Measurements from ENCODE around the gene CCDC27. TPM values are rescaled to one million over a fixed set of nuclear protein-coding genes. Genes with fewer than 3 reads are reported as not detected.

The CCDC27 gene
- total and polyA plus RNA-seq, 4 donors = not detected

GRCh38 chr1:3702990-3703728 is 49.1 kb upstream of the CCDC27 start:
- no peak overlapping the region for H3K9ac ChIP-seq (ENCODE audit: low read depth in 1 of 2, low read length in 2 of 2)
- TF ChIP-seq YY1 (IDR thresholded peaks at IDR 0.05) (no peak), ATF3 (IDR thresholded peaks at IDR 0.05) (no peak), REST (IDR thresholded peaks at IDR 0.05) (no peak)
- H3K36me3 ChIP-seq (ENCODE audit: control insufficient read depth in 4 of 4, insufficient read depth in 3 of 4, low read depth in 1 of 4, low read length in 3 of 4) = no peaks in the 10 kb centered on the region
- DNase-seq (ENCODE audit: low spot score) = no peak
- no peak overlapping the region for H3K4me3 ChIP-seq (ENCODE audit: low read depth in 1 of 3, low read length in 3 of 3)
- no peak overlapping the region for H3K27ac ChIP-seq (ENCODE audit: low read depth in 1 of 2, low read length in 2 of 2)
- H3K9me3 ChIP-seq (ENCODE audit: control insufficient read depth in 4 of 4, low read length in 3 of 4) = no peaks in the 10 kb centered on the region
- H3K27me3 ChIP-seq (ENCODE audit: control insufficient read depth in 4 of 4, insufficient read depth in 4 of 4, low read length in 3 of 4) = no peaks in the 10 kb centered on the region
- WGBS = 75% methylated on average over 21 of the region's 21 CpGs
- H3K4me1 ChIP-seq (ENCODE audit: control insufficient read depth in 4 of 4, insufficient read depth in 4 of 4, low read length in 3 of 4) = no peaks in the 10 kb centered on the region

- Histone ChIP-seq H3K4me3 (ENCODE audit: low read depth in 1 of 3, low read length in 3 of 3) (no peak overlapping the region), H3K9ac (ENCODE audit: low read depth in 1 of 2, low read length in 2 of 2) (no peak overlapping the region), H3K27me3 (ENCODE audit: control insufficient read depth in 4 of 4, insufficient read depth in 4 of 4, low read length in 3 of 4) (no peaks in the 10 kb centered on the region), H3K4me1 (ENCODE audit: control insufficient read depth in 4 of 4, insufficient read depth in 4 of 4, low read length in 3 of 4) (no peaks in the 10 kb centered on the region), H3K9me3 (ENCODE audit: control insufficient read depth in 4 of 4, low read length in 3 of 4) (no peaks in the 10 kb centered on the region), H3K36me3 (ENCODE audit: control insufficient read depth in 4 of 4, insufficient read depth in 3 of 4, low read depth in 1 of 4, low read length in 3 of 4) (no peaks in the 10 kb centered on the region), H3K27ac (ENCODE audit: low read depth in 1 of 2, low read length in 2 of 2) (no peak overlapping the region)
- no peak for TF ChIP-seq HNF4A (conservative IDR thresholded peaks at IDR 0.05)
- no peak for TF ChIP-seq FOXA2 (IDR thresholded peaks at IDR 0.05)
- TF ChIP-seq JUND (IDR thresholded peaks at IDR 0.05) = no peak
- TF ChIP-seq NR2F2 (IDR thresholded peaks at IDR 0.05) = no peak
- no peak for TF ChIP-seq ATF3 (IDR thresholded peaks at IDR 0.05)
- no peak for TF ChIP-seq TAF1 (conservative IDR thresholded peaks at IDR 0.05)
- TF ChIP-seq, protein P1, sequence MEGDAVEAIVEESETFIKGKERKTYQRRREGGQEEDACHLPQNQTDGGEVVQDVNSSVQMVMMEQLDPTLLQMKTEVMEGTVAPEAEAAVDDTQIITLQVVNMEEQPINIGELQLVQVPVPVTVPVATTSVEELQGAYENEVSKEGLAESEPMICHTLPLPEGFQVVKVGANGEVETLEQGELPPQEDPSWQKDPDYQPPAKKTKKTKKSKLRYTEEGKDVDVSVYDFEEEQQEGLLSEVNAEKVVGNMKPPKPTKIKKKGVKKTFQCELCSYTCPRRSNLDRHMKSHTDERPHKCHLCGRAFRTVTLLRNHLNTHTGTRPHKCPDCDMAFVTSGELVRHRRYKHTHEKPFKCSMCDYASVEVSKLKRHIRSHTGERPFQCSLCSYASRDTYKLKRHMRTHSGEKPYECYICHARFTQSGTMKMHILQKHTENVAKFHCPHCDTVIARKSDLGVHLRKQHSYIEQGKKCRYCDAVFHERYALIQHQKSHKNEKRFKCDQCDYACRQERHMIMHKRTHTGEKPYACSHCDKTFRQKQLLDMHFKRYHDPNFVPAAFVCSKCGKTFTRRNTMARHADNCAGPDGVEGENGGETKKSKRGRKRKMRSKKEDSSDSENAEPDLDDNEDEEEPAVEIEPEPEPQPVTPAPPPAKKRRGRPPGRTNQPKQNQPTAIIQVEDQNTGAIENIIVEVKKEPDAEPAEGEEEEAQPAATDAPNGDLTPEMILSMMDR (IDR thresholded peaks at IDR 0.05; ENCODE audit: low read depth, low read length, missing input control) = no peak
- TF ChIP-seq, protein P2, sequence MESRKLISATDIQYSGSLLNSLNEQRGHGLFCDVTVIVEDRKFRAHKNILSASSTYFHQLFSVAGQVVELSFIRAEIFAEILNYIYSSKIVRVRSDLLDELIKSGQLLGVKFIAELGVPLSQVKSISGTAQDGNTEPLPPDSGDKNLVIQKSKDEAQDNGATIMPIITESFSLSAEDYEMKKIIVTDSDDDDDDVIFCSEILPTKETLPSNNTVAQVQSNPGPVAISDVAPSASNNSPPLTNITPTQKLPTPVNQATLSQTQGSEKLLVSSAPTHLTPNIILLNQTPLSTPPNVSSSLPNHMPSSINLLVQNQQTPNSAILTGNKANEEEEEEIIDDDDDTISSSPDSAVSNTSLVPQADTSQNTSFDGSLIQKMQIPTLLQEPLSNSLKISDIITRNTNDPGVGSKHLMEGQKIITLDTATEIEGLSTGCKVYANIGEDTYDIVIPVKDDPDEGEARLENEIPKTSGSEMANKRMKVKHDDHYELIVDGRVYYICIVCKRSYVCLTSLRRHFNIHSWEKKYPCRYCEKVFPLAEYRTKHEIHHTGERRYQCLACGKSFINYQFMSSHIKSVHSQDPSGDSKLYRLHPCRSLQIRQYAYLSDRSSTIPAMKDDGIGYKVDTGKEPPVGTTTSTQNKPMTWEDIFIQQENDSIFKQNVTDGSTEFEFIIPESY (IDR thresholded peaks at IDR 0.05) = no peak
- no peak for TF ChIP-seq FOXA1 (IDR thresholded peaks at IDR 0.05)
- no peak for TF ChIP-seq RAD21 (IDR thresholded peaks at IDR 0.05)
- no peak for TF ChIP-seq SP1 (IDR thresholded peaks at IDR 0.05)
- no peak for TF ChIP-seq RXRA (IDR thresholded peaks at IDR 0.05)
- DNase-seq (ENCODE audit: low spot score) = no peak
- WGBS = 77% methylated on average over 28 of the region's 28 CpGs
Measured at GRCh38 chr1:3703786-3704371, 48.4 kb upstream of the CCDC27 start.

Measured in liver (tissue), 9 donors.